Ammon's horn (tissue), 1 donor: Measurements from ENCODE around the gene AXIN1.
"Not testable (repeated sequence)": the region's sequence is repeated elsewhere in the genome, so short reads cannot be mapped to it uniquely, and the experiment has no call there.

ENCODE experiments used
- DNase-seq: peaks from one replicate; pipeline ENCODE4 v3.0.0-alpha.2; 2016; ENCODE audit warnings: low spot score

Gene AXIN1

GRCh38 chr16:333406-334094 is 19.0 kb downstream of the AXIN1 start:
- no peak for DNase-seq

- DNase-seq = not testable (repeated sequence)
Observed at GRCh38 chr16:331181-331814, 21.2 kb downstream of the AXIN1 start.

- no peak for DNase-seq
Observed at GRCh38 chr16:330741-331140, 21.8 kb downstream of the AXIN1 start.

- no peak for DNase-seq
Observed at GRCh38 chr16:325375-326145, 27.0 kb downstream of the AXIN1 start.

GRCh38 chr16:324451-325334 is 27.8 kb downstream of the AXIN1 start:
- no peak for DNase-seq

- no peak for DNase-seq
Observed at GRCh38 chr16:324201-324450, 28.4 kb downstream of the AXIN1 start.

- DNase-seq = no peak
Observed at GRCh38 chr16:322476-323143, 29.9 kb downstream of the AXIN1 start.

- DNase-seq = no peak
Observed at GRCh38 chr16:321532-321931, 31.0 kb downstream of the AXIN1 start.

- no peak for DNase-seq
Observed at GRCh38 chr16:320206-320605, 32.3 kb downstream of the AXIN1 start.

GRCh38 chr16:318628-319027 is 33.9 kb downstream of the AXIN1 start:
- DNase-seq = no peak

GRCh38 chr16:317583-317982 is 34.9 kb downstream of the AXIN1 start:
- DNase-seq = no peak

GRCh38 chr16:316741-317464 is 35.6 kb downstream of the AXIN1 start:
- DNase-seq = no peak

- DNase-seq = no peak
Observed at GRCh38 chr16:314795-315299, 37.7 kb downstream of the AXIN1 start.

GRCh38 chr16:314351-314750 is 38.2 kb downstream of the AXIN1 start:
- no peak for DNase-seq

GRCh38 chr16:311725-312124 is 40.8 kb downstream of the AXIN1 start:
- DNase-seq = no peak

GRCh38 chr16:309476-309875 is 43.0 kb downstream of the AXIN1 start:
- DNase-seq = no peak

GRCh38 chr16:307691-308312 is 44.7 kb downstream of the AXIN1 start:
- DNase-seq = no peak

- peak; percentile 50 for DNase-seq
Observed at GRCh38 chr16:306911-307370, 45.6 kb downstream of the AXIN1 start.

- peak; percentile 55 for DNase-seq
Observed at GRCh38 chr16:305916-306626, 46.5 kb downstream of the AXIN1 start.
